H9 (cell line): ENCODE results near the gene SELENOV. TPM values are rescaled to one million over a fixed set of nuclear protein-coding genes. Genes with fewer than 3 reads are reported as not detected.

Source experiments
- DNase-seq: peaks from one replicate; pipeline ENCODE4 v3.0.0-alpha.2; 2017
- H2AFZ ChIP-seq: one replicate; pipeline ENCODE4 v1.6.1; 2013; ENCODE audit warnings: mild to moderate bottlenecking, low read length, control low read depth, moderate library complexity
- H2AK5ac ChIP-seq: 2 replicates; pipeline ENCODE4 v1.6.1; 2013; ENCODE audit warnings: low read length, control low read depth, mixed read lengths; ENCODE audit not compliant: insufficient read length
- H2BK120ac ChIP-seq: one replicate; pipeline ENCODE4 v1.6.1; 2013; ENCODE audit warnings: low read depth, mild to moderate bottlenecking, low read length, control low read depth, inconsistent platforms; ENCODE audit not compliant: poor library complexity, severe bottlenecking
- H2BK12ac ChIP-seq: 2 replicates; pipeline ENCODE4 v1.6.1; 2013; ENCODE audit warnings: low read length, control low read depth, mixed read lengths, low read depth; ENCODE audit not compliant: insufficient read length
- H2BK15ac ChIP-seq: 2 replicates; pipeline ENCODE4 v1.6.1; 2013; ENCODE audit warnings: low read depth, low read length, control low read depth
- H2BK20ac ChIP-seq: one replicate; pipeline ENCODE4 v1.6.1; 2013; ENCODE audit warnings: low read depth, mild to moderate bottlenecking, low read length, control low read depth, inconsistent platforms; ENCODE audit not compliant: poor library complexity, severe bottlenecking
- H2BK5ac ChIP-seq: 2 replicates; pipeline ENCODE4 v1.6.1; 2013; ENCODE audit warnings: low read length, control low read depth, mixed read lengths; ENCODE audit not compliant: insufficient read length
- H3K14ac ChIP-seq: 2 replicates; pipeline ENCODE4 v1.6.1; 2013; ENCODE audit warnings: low read length, control low read depth; ENCODE audit not compliant: insufficient read depth
- H3K18ac ChIP-seq: 2 replicates; pipeline ENCODE4 v1.6.1; 2013; ENCODE audit warnings: low read depth, mild to moderate bottlenecking, mixed read lengths, low read length, control low read depth; ENCODE audit not compliant: insufficient read length
- H3K23ac ChIP-seq: 2 replicates; pipeline ENCODE4 v1.6.1; 2013; ENCODE audit warnings: low read length, control low read depth, mixed read lengths, low read depth; ENCODE audit not compliant: insufficient read length
- H3K23me2 ChIP-seq: 2 replicates; pipeline ENCODE4 v1.6.1; 2013; ENCODE audit warnings: low read depth, mild to moderate bottlenecking, mixed read lengths, low read length, control low read depth; ENCODE audit not compliant: insufficient read length, poor library complexity, severe bottlenecking
- H3K27ac ChIP-seq: 2 replicates; pipeline ENCODE4 v1.5.1; 2013; ENCODE audit warnings: low read length, control low read depth, mixed read lengths, low read depth; ENCODE audit not compliant: insufficient read length
- H3K27me3 ChIP-seq: 2 replicates; pipeline ENCODE4 v1.6.1; 2013; ENCODE audit warnings: low read length, control low read depth, inconsistent platforms; ENCODE audit not compliant: insufficient read depth
- H3K4ac ChIP-seq: 2 replicates; pipeline ENCODE4 v1.6.1; 2013; ENCODE audit warnings: low read depth, mild to moderate bottlenecking, control low read depth, inconsistent platforms, low read length, moderate library complexity
- H3K4me1 ChIP-seq: 2 replicates; pipeline ENCODE4 v1.6.1; 2013; ENCODE audit warnings: low read length, control low read depth, inconsistent platforms; ENCODE audit not compliant: insufficient read depth
- H3K4me2 ChIP-seq: 2 replicates; pipeline ENCODE4 v1.6.1; 2013; ENCODE audit warnings: low read length, control low read depth, mixed read lengths; ENCODE audit not compliant: insufficient read length, insufficient read depth
- H3K56ac ChIP-seq: 2 replicates; pipeline ENCODE4 v1.6.1; 2013; ENCODE audit warnings: low read depth, mild to moderate bottlenecking, mixed read lengths, low read length, control low read depth; ENCODE audit not compliant: insufficient read length
- H3K79me1 ChIP-seq: 2 replicates; pipeline ENCODE4 v1.6.1; 2013; ENCODE audit warnings: low read depth, mild to moderate bottlenecking, moderate library complexity, low read length, control low read depth, inconsistent platforms; ENCODE audit not compliant: insufficient read depth, poor library complexity, severe bottlenecking
- H3K79me2 ChIP-seq: 2 replicates; pipeline ENCODE4 v1.6.1; 2013; ENCODE audit warnings: low read length, control low read depth, inconsistent platforms; ENCODE audit not compliant: insufficient read depth
- H3K9ac ChIP-seq: 2 replicates; pipeline ENCODE4 v1.6.1; 2013; ENCODE audit warnings: low read length, control low read depth, mixed read lengths; ENCODE audit not compliant: insufficient read length; ENCODE audit errors: extremely low read depth
- H3K9me3 ChIP-seq: one replicate; pipeline ENCODE4 v1.6.1; 2013; ENCODE audit warnings: low read depth, low read length, inconsistent platforms; ENCODE audit not compliant: control insufficient read depth
- H3T11ph ChIP-seq: one replicate; pipeline ENCODE4 v1.6.1; 2013; ENCODE audit warnings: mild to moderate bottlenecking, low read length, control low read depth, inconsistent platforms
- H4K20me1 ChIP-seq: one replicate; pipeline ENCODE4 v1.6.1; 2013; ENCODE audit not compliant: control insufficient read depth, insufficient read length, insufficient read depth
- H4K5ac ChIP-seq: 2 replicates; pipeline ENCODE4 v1.6.1; 2013; ENCODE audit warnings: low read depth, mild to moderate bottlenecking, mixed read lengths, low read length, control low read depth; ENCODE audit not compliant: insufficient read length
- H4K8ac ChIP-seq: replicated peaks from 2 replicates; pipeline ENCODE4 v1.6.1; 2013; ENCODE audit warnings: low read length, control low read depth, mixed read lengths, low read depth; ENCODE audit not compliant: insufficient read length
- H4K91ac ChIP-seq: 2 replicates; pipeline ENCODE4 v1.6.1; 2013; ENCODE audit warnings: low read depth, mild to moderate bottlenecking, moderate library complexity, mixed read lengths, low read length, control low read depth; ENCODE audit not compliant: insufficient read length
- H3K27ac Mint-ChIP-seq, 3 experiments: 2 replicates in 2 of 3; 3 replicates in 1 of 3; pipeline ENCODE4 v1.8.0; 2020 to 2021; ENCODE audit warnings: mixed read lengths in 3 of 3, mild to moderate bottlenecking in 1 of 3, moderate library complexity in 1 of 3
- H3K27me3 Mint-ChIP-seq: 2 replicates; pipeline ENCODE4 v1.8.0; 2021; ENCODE audit warnings: low read depth, mild to moderate bottlenecking, moderate library complexity, mixed read lengths
- H3K36me3 Mint-ChIP-seq, 3 experiments: 2 replicates in 2 of 3; 3 replicates in 1 of 3; pipeline ENCODE4 v1.8.0; 2020 to 2021; ENCODE audit warnings: low read depth in 3 of 3, mixed read lengths in 3 of 3; ENCODE audit not compliant: insufficient read depth in 1 of 3
- H3K4me1 Mint-ChIP-seq, 2 experiments: 2 replicates each; pipeline ENCODE4 v1.8.0; 2020; ENCODE audit warnings: mixed read lengths in 2 of 2
- H3K4me3 Mint-ChIP-seq, 2 experiments: 2 replicates in 1 of 2; 3 replicates in 1 of 2; pipeline ENCODE4 v1.8.0; 2020 to 2021; ENCODE audit warnings: mild to moderate bottlenecking in 2 of 2, mixed read lengths in 2 of 2, moderate library complexity in 1 of 2
- H3K9me3 Mint-ChIP-seq, 2 experiments: 2 replicates in 1 of 2; 3 replicates in 1 of 2; pipeline ENCODE4 v1.8.0; 2020; ENCODE audit warnings: mild to moderate bottlenecking in 2 of 2, mixed read lengths in 2 of 2, moderate library complexity in 1 of 2
- CTCF ChIP-seq: fragments of 200-600 bp; sonication (generic); conservative IDR thresholded peaks from 3 replicates; pipeline ENCODE4 v1.8.0; 2021; ENCODE audit warnings: antibody characterized with exemption, mild to moderate bottlenecking
- WGBS: extraction: QIAGEN DNeasy Blood & Tissue Kit; methylation state at CpG from one replicate; pipeline ENCODE4 v1.1.7; 2013; ENCODE audit warnings: missing lambda C conversion rate, low lambda C conversion rate, mixed read lengths; ENCODE audit not compliant: insufficient read length; ENCODE audit errors: extremely low coverage; 5-methylcytosine and 5-hydroxymethylcytosine counted together
- total RNA-seq: library from RNA; stranded (reverse); gene quantifications from 2 replicates; pipeline ENCODE4 v1.2.1, GENCODE V29; 2021

Gene SELENOV
- total RNA-seq, 1 experiment from 2014 or later = 6.9 TPM

DNA sequence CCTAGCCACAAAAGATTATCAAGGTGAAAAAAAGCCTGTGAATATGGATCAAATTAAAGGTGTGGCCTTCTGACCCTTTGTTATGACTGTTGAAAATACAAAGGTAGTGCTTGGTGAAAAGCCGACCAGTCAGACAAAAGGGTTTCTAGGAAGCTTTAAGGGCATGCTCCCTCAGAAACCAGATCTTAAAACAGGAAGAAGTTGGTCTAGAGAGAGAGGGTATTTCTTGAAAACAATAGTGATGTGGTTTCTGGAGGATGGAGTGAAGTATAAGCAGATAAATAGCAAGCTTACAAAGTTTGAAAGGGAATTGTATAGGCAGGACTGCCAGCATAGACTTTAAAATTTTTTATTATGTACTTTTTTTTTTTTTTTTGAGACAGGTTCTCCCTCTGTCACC lies 30.0 kb downstream of the SELENOV start:
- no peak overlapping the region for H3K56ac ChIP-seq
- no peak overlapping the region for H2BK12ac ChIP-seq
- Mint-ChIP-seq H3K27me3 (peaks cover 4% of the 10 kb centered on the region), H3K27ac (no peak overlapping the region), H3K36me3 (no peaks in the 10 kb centered on the region), H3K4me1 (peaks cover 14 to 23% of the 10 kb centered on the region in 2 experiments), H3K4me3 (no peak overlapping the region), H3K9me3 (no peaks in the 10 kb centered on the region; a peak in 1 of 5 replicates)
- H3K79me2 ChIP-seq = no peaks in the 10 kb centered on the region
- no peak overlapping the region for H4K5ac ChIP-seq
- no peak overlapping the region for H2BK20ac ChIP-seq
- no peak overlapping the region for H3K18ac ChIP-seq
- no peak overlapping the region for H3K27ac ChIP-seq
- no peak overlapping the region for H3K4me2 ChIP-seq
- H4K8ac ChIP-seq = no peak overlapping the region
- no peak overlapping the region for H3K4ac ChIP-seq
- no peak overlapping the region for H3K9ac ChIP-seq
- no peaks in the 10 kb centered on the region for H3K9me3 ChIP-seq
- no peaks in the 10 kb centered on the region for H3K27me3 ChIP-seq
- H3K23ac ChIP-seq = no peak overlapping the region
- H3K14ac ChIP-seq = no peak overlapping the region
- no peak overlapping the region for H2BK5ac ChIP-seq
- no peak for TF ChIP-seq CTCF
- H3K79me1 ChIP-seq = no peaks in the 10 kb centered on the region
- H2BK15ac ChIP-seq = no peak overlapping the region
- no peak overlapping the region for H2AK5ac ChIP-seq
- H3K4me1 ChIP-seq = peaks cover 3% of the 10 kb centered on the region; the same call in 1 of the 2 replicates
- no peak overlapping the region for H2AFZ ChIP-seq
- no peak for DNase-seq
- no peak overlapping the region for H2BK120ac ChIP-seq
- H4K20me1 ChIP-seq = no peaks in the 10 kb centered on the region
- H3K23me2 ChIP-seq = no peaks in the 10 kb centered on the region
- H4K91ac ChIP-seq = no peak overlapping the region
- H3T11ph ChIP-seq = no peak overlapping the region
- no CpG with 5 or more reads among the region's 1 CpG for WGBS
